Measurements from ENCODE around the gene CLEC9A.

DNA sequence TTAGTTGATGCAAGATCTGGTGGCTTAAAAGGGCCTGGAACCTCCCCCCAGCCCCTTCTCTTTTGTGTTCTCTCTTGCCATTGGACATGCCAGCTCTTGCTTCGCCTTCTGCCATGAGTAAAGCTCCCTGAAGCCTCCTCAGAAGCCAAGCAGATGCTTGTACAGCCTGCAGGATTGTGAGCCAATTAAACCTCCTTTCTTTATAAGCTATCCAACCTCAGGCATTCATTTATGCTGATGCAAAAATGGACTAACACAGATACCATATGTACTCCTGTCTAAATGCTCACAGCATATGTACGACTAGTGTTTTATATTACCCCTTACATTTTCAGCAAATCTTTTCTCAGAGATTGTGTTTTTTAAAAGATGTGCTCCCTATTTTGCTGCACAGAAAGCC lies 41.6 kb downstream of the CLEC9A start:
- TF ChIP-seq, protein P1, sequence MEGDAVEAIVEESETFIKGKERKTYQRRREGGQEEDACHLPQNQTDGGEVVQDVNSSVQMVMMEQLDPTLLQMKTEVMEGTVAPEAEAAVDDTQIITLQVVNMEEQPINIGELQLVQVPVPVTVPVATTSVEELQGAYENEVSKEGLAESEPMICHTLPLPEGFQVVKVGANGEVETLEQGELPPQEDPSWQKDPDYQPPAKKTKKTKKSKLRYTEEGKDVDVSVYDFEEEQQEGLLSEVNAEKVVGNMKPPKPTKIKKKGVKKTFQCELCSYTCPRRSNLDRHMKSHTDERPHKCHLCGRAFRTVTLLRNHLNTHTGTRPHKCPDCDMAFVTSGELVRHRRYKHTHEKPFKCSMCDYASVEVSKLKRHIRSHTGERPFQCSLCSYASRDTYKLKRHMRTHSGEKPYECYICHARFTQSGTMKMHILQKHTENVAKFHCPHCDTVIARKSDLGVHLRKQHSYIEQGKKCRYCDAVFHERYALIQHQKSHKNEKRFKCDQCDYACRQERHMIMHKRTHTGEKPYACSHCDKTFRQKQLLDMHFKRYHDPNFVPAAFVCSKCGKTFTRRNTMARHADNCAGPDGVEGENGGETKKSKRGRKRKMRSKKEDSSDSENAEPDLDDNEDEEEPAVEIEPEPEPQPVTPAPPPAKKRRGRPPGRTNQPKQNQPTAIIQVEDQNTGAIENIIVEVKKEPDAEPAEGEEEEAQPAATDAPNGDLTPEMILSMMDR (IDR thresholded peaks at IDR 0.05), result no peak
- no peak for TF ChIP-seq POLR2A (IDR thresholded peaks at IDR 0.05)

All from heart left ventricle (tissue), 13 donors.